Mucosa of rectum (tissue), 2 donors: ENCODE results near the gene MTHFR.

Source experiments
- H3K27ac ChIP-seq, 2 donors: one replicate each; pipeline ENCODE4 v1.7.0; 2013; ENCODE audit warnings: inconsistent platforms in 2 of 2, low read depth in 2 of 2, low read length in 2 of 2
- H3K27me3 ChIP-seq, 2 donors: one replicate each; pipeline ENCODE4 v1.7.0; 2013; ENCODE audit warnings: low read length in 2 of 2; ENCODE audit not compliant: control insufficient read depth in 2 of 2, insufficient read depth in 2 of 2
- H3K36me3 ChIP-seq, 2 donors: one replicate each; pipeline ENCODE4 v1.7.0; 2013; ENCODE audit warnings: low read length in 2 of 2; ENCODE audit not compliant: control insufficient read depth in 2 of 2, insufficient read depth in 2 of 2
- H3K4me1 ChIP-seq, 2 donors: one replicate each; pipeline ENCODE4 v1.7.0; 2013; ENCODE audit warnings: low read length in 2 of 2, mild to moderate bottlenecking in 1 of 2; ENCODE audit not compliant: control insufficient read depth in 2 of 2, insufficient read depth in 2 of 2
- H3K4me3 ChIP-seq, 2 donors: one replicate each; pipeline ENCODE4 v1.7.0; 2013; ENCODE audit warnings: low read length in 2 of 2
- H3K9ac ChIP-seq, 2 donors: one replicate each; pipeline ENCODE4 v1.7.0; 2013; ENCODE audit warnings: low read length in 2 of 2, low read depth in 1 of 2, mild to moderate bottlenecking in 1 of 2
- H3K9me3 ChIP-seq, 2 donors: one replicate each; pipeline ENCODE4 v1.7.0; 2013; ENCODE audit warnings: low read length in 2 of 2; ENCODE audit not compliant: control insufficient read depth in 2 of 2
- donor health status: healthy.
- donor health status: Normal muscosa, but diverticular disease.

MTHFR gene

GRCh38 chr1:11769274-11769673, 36.5 kb downstream of the MTHFR start:
- no peak overlapping the region for H3K27ac ChIP-seq
- no peaks in the 10 kb centered on the region for H3K27me3 ChIP-seq
- H3K9ac ChIP-seq, result no peak overlapping the region
- H3K9me3 ChIP-seq, result no peaks in the 10 kb centered on the region
- H3K36me3 ChIP-seq, result no peaks in the 10 kb centered on the region
- H3K4me1 ChIP-seq, result no peaks in the 10 kb centered on the region
- H3K4me3 ChIP-seq, result no peak overlapping the region

- Histone ChIP-seq H3K36me3 (no peaks in the 10 kb centered on the region), H3K27me3 (no peaks in the 10 kb centered on the region), H3K4me1 (no peaks in the 10 kb centered on the region), H3K9ac (no peak overlapping the region), H3K9me3 (no peaks in the 10 kb centered on the region), H3K27ac (no peak overlapping the region), H3K4me3 (no peak overlapping the region)
Observed at GRCh38 chr1:11768821-11769220, 36.9 kb downstream of the MTHFR start.

DNA sequence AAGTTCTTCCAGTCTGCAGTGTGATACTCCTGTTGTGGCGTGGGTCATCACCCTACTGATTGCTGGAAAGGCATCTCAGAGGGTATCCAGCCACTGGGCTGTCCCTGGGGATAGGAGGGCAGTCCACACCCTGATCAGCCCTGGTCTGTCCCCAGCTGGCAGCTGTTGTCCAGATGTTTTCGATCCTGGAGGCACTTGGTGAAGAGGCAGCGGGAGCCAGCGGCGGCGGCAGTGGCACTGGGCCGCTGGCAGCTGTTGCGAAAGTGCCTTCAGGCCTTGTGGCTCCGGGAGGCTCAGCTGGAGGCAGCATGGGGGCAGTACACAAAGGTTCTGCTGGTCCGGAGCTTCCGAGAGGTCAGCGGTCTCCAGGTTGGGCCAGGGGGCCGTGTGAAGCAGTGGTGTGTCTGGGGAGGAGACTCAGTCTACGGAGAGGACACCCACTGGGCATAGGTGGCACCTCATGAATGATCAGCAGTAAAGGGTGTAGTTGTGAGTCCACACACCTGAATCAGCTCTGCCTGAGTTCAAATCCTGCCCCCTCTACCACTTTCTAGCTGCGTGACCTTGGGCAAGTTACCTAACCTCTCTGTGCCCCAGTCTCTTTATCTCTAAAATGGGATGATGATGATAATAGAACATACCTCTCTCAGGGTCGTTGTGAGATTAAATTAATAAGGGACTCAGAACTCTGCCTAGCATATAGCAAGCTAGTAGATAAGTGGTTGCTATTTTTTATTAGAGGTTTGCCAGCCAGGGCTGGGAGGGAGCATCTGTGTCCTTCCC, 37.7 kb downstream of the MTHFR start:
- H3K27ac ChIP-seq, result no peak overlapping the region
- no peak overlapping the region for H3K9ac ChIP-seq
- H3K9me3 ChIP-seq, result no peaks in the 10 kb centered on the region
- H3K4me1 ChIP-seq, result no peaks in the 10 kb centered on the region
- H3K27me3 ChIP-seq, result no peaks in the 10 kb centered on the region
- no peaks in the 10 kb centered on the region for H3K36me3 ChIP-seq
- H3K4me3 ChIP-seq, result no peak overlapping the region

- Histone ChIP-seq H3K36me3 (no peaks in the 10 kb centered on the region), H3K9me3 (no peaks in the 10 kb centered on the region), H3K27me3 (peaks cover 0 to 3% of the 10 kb centered on the region in 2 donors), H3K27ac (no peak overlapping the region), H3K4me3 (no peak overlapping the region), H3K9ac (no peak overlapping the region), H3K4me1 (no peaks in the 10 kb centered on the region)
Observed at GRCh38 chr1:11766429-11766776, 39.4 kb downstream of the MTHFR start.

DNA sequence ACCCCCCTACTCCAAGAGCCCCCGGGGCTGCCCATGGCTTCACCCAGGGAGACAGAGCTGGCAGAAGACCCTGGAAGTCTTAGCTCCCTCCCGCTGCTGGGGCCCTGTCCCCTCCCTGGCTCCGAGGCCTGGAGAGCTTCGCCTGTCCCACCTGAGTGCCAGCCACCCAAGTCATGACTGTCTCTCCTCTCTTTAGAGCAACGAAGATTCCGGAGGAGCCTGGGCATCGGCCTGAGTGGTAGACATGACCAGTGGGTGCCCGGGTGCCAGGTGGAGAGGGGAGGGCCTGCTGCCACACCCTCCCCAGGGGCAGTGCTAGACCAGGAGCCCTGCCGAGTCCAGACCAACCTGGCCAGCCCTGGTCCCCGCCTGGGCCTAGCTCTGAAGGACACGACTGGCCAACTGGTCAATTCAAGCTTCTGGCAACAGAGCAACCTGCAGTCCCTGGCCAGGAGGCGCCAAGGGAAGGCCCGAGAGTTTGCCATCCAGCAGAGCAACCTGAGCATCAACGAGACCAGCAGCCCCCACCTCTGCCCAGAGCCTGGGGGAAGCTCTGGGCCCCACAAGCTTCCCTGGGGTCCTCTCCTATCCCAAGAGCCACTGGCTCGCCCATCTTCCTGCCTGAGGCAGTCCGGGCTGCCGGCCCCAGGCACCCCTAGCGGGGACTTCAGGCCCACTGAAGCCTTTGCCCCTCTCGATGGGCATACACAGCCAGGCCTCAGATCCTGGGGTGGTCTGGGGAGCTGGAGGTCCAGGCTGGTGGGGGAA, 39.9 kb downstream of the MTHFR start:
- Histone ChIP-seq H3K4me3 (no peak overlapping the region), H3K27me3 (peaks cover 0 to 3% of the 10 kb centered on the region in 2 donors), H3K36me3 (no peaks in the 10 kb centered on the region), H3K27ac (no peak overlapping the region), H3K9me3 (no peaks in the 10 kb centered on the region), H3K9ac (no peak overlapping the region), H3K4me1 (no peaks in the 10 kb centered on the region)

- H3K9me3 ChIP-seq, result no peaks in the 10 kb centered on the region
- H3K27ac ChIP-seq, result no peak overlapping the region
Observed at GRCh38 chr1:11764519-11764918, 41.2 kb downstream of the MTHFR start.

GRCh38 chr1:11764115-11764514, 41.6 kb downstream of the MTHFR start:
- peaks cover 0 to 3% of the 10 kb centered on the region in 2 donors for H3K27me3 ChIP-seq
- no peak overlapping the region for H3K4me3 ChIP-seq
- no peak overlapping the region for H3K9ac ChIP-seq
- no peaks in the 10 kb centered on the region for H3K4me1 ChIP-seq
- no peak overlapping the region for H3K27ac ChIP-seq
- no peaks in the 10 kb centered on the region for H3K9me3 ChIP-seq
- H3K36me3 ChIP-seq, result no peaks in the 10 kb centered on the region

More at GRCh38 chr1:11764519-11764918, 41.2 kb downstream of the MTHFR start:
- H3K36me3 ChIP-seq, result no peaks in the 10 kb centered on the region
- no peak overlapping the region for H3K4me3 ChIP-seq
- no peak overlapping the region for H3K9ac ChIP-seq
- H3K4me1 ChIP-seq, result no peaks in the 10 kb centered on the region
- peaks cover 0 to 3% of the 10 kb centered on the region in 2 donors for H3K27me3 ChIP-seq

DNA sequence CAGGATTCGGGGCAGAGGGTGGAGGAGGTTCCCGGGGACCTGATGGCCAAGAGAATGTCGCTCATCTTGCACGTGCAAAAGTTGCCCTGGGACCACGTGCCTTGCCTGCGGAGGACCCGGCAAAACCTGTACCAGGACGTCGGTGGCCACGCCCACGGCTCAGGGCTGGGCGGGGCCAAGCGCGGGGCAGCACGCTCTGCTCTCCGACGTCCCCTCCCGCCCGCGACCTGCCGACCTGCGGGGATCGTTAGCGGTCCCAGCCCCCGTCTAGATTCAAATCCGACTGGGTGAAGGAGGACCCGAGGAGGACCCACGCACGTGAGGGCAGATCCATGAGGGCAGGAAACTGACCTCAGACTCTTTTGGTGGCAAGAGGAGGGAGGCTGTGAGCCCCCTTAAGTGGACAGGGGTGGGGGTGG, 43.8 kb downstream of the MTHFR start, which contains the start of gene C1orf167:
C1orf167 (plus strand) TSS at position 206 of the 419 bp plus-strand sequence. CDS start 2,208 bp downstream, outside the sequence.
- peaks cover 0 to 3% of the 10 kb centered on the region in 2 donors for H3K27me3 ChIP-seq
- no peaks in the 10 kb centered on the region for H3K4me1 ChIP-seq
- no peak within 1 kb of the TSS for H3K4me3 ChIP-seq
- H3K9ac ChIP-seq, result no peak within 1 kb of the TSS
- no peak within 1 kb of the TSS for H3K27ac ChIP-seq
- no peaks in the 10 kb centered on the region for H3K9me3 ChIP-seq
- H3K36me3 ChIP-seq, result no peaks in the 10 kb centered on the region

- H3K4me1 ChIP-seq, result no peaks in the 10 kb centered on the region
- H3K27me3 ChIP-seq, result peaks cover 0 to 3% of the 10 kb centered on the region in 2 donors
- H3K9ac ChIP-seq, result no peak overlapping the region
- H3K36me3 ChIP-seq, result no peaks in the 10 kb centered on the region
- H3K9me3 ChIP-seq, result no peaks in the 10 kb centered on the region
- H3K4me3 ChIP-seq, result no peak overlapping the region
- H3K27ac ChIP-seq, result no peak overlapping the region
Observed at GRCh38 chr1:11761285-11761684, 44.5 kb downstream of the MTHFR start.

DNA sequence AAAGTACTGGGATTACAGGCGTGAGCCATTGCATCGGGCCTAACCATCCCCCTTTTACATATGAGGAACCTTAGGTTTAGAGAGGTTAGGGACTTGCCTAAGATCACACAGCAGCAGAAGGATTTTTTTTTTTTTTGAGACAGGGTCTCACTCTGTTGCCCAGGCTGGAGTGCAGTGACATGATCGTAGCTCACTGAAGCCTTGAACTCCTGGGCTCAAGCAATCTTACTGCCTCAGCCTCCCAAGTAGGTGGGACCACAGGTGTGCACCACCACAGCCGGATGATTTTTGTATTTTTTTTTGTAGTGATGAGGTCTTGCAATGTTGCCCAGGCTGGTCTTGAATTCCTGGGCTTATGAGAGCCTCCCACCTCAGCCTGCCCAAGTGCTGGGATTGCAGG, 46.0 kb downstream of the MTHFR start:
- Histone ChIP-seq H3K27ac (no peak overlapping the region), H3K27me3 (peaks cover 0 to 3% of the 10 kb centered on the region in 2 donors), H3K36me3 (no peaks in the 10 kb centered on the region), H3K9ac (no peak overlapping the region), H3K4me3 (no peak overlapping the region), H3K9me3 (no peaks in the 10 kb centered on the region), H3K4me1 (no peaks in the 10 kb centered on the region)
